ENCODE results near the gene FUBP1. TPM values are rescaled to one million over a fixed set of nuclear protein-coding genes. Genes with fewer than 3 reads are reported as not detected.

Gene FUBP1
- total and polyA plus RNA-seq, 2 donors (not counting 3 experiments of a cell fraction or from before 2014, with no cell fraction given) = 112 to 166 TPM

DNA sequence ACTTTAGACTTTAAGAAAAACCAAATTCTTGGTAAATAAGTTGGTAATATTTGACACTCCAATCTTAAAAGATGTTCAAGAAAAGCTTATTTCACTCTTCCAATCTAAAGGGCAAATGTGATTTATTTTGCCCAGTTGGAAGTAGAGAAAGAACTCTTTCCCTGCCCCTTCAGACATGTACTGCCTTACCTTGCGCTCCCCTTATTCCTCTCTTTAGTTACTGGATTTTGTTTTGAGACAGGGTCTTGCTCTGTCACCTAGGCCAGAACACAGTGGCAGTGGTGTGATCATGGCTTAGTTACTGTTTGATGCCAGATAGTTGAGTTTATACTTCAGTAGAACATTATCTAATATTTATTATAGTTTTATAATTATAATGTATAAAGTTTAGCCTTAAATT lies 27.5 kb downstream of the FUBP1 start:
- Histone ChIP-seq H3K27ac (ENCODE audit: insufficient read depth, low read depth, low read length) (no peak overlapping the region), H3K36me3 (ENCODE audit: control insufficient read depth in 2 of 2, extremely low read depth in 1 of 2, insufficient read depth in 2 of 2, low read length in 2 of 2) (peaks cover 22 to 66% of the 10 kb centered on the region in 2 experiments), H2AFZ (ENCODE audit: low read depth, low read length) (no peak overlapping the region), H3K27me3 (ENCODE audit: control insufficient read depth in 2 of 2, insufficient read depth in 2 of 2, low read length in 2 of 2) (no peaks in the 10 kb centered on the region), H3K9me3 (replicated peaks; ENCODE audit: control insufficient read depth, insufficient read depth, low read length) (no peaks in the 10 kb centered on the region), H3K9me1 (replicated peaks; ENCODE audit: control insufficient read depth, extremely low read depth, insufficient read depth, low read length) (no peaks in the 10 kb centered on the region), H4K20me1 (replicated peaks; ENCODE audit: control insufficient read depth, extremely low read depth, insufficient read depth, low read length) (peaks cover 4% of the 10 kb centered on the region), H3K4me1 (ENCODE audit: control insufficient read depth, extremely low read depth, insufficient read depth, low read length) (peaks cover 15% of the 10 kb centered on the region), H3K4me3 (replicated peaks in 1 of 3; ENCODE audit: insufficient read depth in 1 of 3, low read depth in 1 of 3, low read length in 3 of 3) (no peak overlapping the region), H3K4me2 (ENCODE audit: insufficient read depth, low read length) (no peak overlapping the region), H3K9ac (replicated peaks; ENCODE audit: extremely low read depth, insufficient read depth, low read length) (no peak overlapping the region), H3K79me2 (ENCODE audit: control insufficient read depth, insufficient read depth, low read length) (peaks cover 47% of the 10 kb centered on the region)
- ChIA-PET CTCF (interaction anchor here (4.2 kb wide), 1 partner anchor 163 kb away, joined by 21 read pairs; no protein-coding TSS in a partner anchor), POLR2A (no interaction called here)
- FAIRE-seq = no peak
- no peak for TF ChIP-seq POLR2AphosphoS5 (IDR thresholded peaks at IDR 0.05; ENCODE audit: insufficient read depth, low read depth, low read length)
- no peak for TF ChIP-seq POLR2A (IDR thresholded peaks at IDR 0.05; ENCODE audit: low read depth, low read length)
- TF ChIP-seq EZH2 (IDR thresholded peaks at IDR 0.05; ENCODE audit: borderline replicate concordance, low read depth, low read length, severe bottlenecking) = no peak
- no peak for TF ChIP-seq MAX (IDR thresholded peaks at IDR 0.05; ENCODE audit: insufficient read depth, insufficient read length)
- no peak for TF ChIP-seq JUN (IDR thresholded peaks at IDR 0.05; ENCODE audit: borderline replicate concordance, insufficient read depth, insufficient read length, low read depth)
- TF ChIP-seq, protein P1, sequence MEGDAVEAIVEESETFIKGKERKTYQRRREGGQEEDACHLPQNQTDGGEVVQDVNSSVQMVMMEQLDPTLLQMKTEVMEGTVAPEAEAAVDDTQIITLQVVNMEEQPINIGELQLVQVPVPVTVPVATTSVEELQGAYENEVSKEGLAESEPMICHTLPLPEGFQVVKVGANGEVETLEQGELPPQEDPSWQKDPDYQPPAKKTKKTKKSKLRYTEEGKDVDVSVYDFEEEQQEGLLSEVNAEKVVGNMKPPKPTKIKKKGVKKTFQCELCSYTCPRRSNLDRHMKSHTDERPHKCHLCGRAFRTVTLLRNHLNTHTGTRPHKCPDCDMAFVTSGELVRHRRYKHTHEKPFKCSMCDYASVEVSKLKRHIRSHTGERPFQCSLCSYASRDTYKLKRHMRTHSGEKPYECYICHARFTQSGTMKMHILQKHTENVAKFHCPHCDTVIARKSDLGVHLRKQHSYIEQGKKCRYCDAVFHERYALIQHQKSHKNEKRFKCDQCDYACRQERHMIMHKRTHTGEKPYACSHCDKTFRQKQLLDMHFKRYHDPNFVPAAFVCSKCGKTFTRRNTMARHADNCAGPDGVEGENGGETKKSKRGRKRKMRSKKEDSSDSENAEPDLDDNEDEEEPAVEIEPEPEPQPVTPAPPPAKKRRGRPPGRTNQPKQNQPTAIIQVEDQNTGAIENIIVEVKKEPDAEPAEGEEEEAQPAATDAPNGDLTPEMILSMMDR (IDR thresholded peaks at IDR 0.05; ENCODE audit: extremely low read depth in 1 of 2, insufficient read depth in 1 of 2, low read depth in 1 of 2, low read length in 2 of 2) = no peak
- no peak for TF ChIP-seq FOS (IDR thresholded peaks at IDR 0.05; ENCODE audit: borderline replicate concordance, insufficient read depth, low read length)
- TF ChIP-seq GATA2 (IDR thresholded peaks at IDR 0.05; ENCODE audit: insufficient read depth, insufficient read length, low read depth, low read length) = no peak
- TF ChIP-seq MYC (IDR thresholded peaks at IDR 0.05; ENCODE audit: low read depth, low read length) = no peak
- DNase-seq (ENCODE audit: low read depth, low spot score) = no peak
- dilution Hi-C loops (cut with MboI; ENCODE audit: extremely low pct_ligation_motif_present, low sequenced_read_pairs) (no loop called here), intact Hi-C loops (cut with micrococcal nuclease) (loop anchor here (2.0 kb wide), 1 partner anchor 13 kb away; no protein-coding TSS in a partner anchor)
- no TSS peak for BruUV-seq (replicated peaks)
